GM23338 (cell line): ENCODE measurements around the gene HTT-AS. TPM values are rescaled to one million over a fixed set of nuclear protein-coding genes. Genes with fewer than 3 reads are reported as not detected.
"Not testable (repeated sequence)": the region's sequence is repeated elsewhere in the genome, so short reads cannot be mapped to it uniquely, and the experiment has no call there.

Source experiments
- ATAC-seq: fragments of 200-7000 bp; cut with Tn5 transposase; 3 replicates; pipeline ENCODE4 v1.9.1; 2020
- DNase-seq: peaks from one replicate; pipeline ENCODE4 v3.0.0-alpha.2; 2015; ENCODE audit warnings: low spot score
- H2AFZ ChIP-seq: fragments of 200-600 bp; sonication (generic); 2 replicates; pipeline ENCODE4 v1.8.0; 2016; ENCODE audit warnings: antibody characterized with exemption, mild to moderate bottlenecking, moderate library complexity
- H3F3A ChIP-seq: fragments of 200-600 bp; sonication (generic); replicated peaks from 2 replicates; pipeline ENCODE4 v1.8.0; 2017; ENCODE audit warnings: antibody characterized with exemption, mixed run types, low read depth
- H3K27ac ChIP-seq: fragments of 200-600 bp; sonication (generic); 2 replicates; pipeline ENCODE4 v1.6.1; 2016; ENCODE audit warnings: low read depth
- H3K27me3 ChIP-seq: fragments of 200-600 bp; sonication (generic); 2 replicates; pipeline ENCODE4 v1.8.0; 2016; ENCODE audit warnings: mild to moderate bottlenecking, mixed run types, moderate library complexity; ENCODE audit not compliant: insufficient read depth
- H3K36me3 ChIP-seq: fragments of 200-600 bp; sonication (generic); 2 replicates; pipeline ENCODE4 v1.8.0; 2016; ENCODE audit warnings: mild to moderate bottlenecking; ENCODE audit not compliant: insufficient read depth
- H3K4me1 ChIP-seq: fragments of 200-600 bp; sonication (generic); 2 replicates; pipeline ENCODE4 v1.8.0; 2016; ENCODE audit warnings: mild to moderate bottlenecking, moderate library complexity; ENCODE audit not compliant: insufficient read depth
- H3K4me2 ChIP-seq: fragments of 200-600 bp; sonication (generic); 2 replicates; pipeline ENCODE4 v1.7.1; 2017; ENCODE audit warnings: mixed run types
- H3K4me3 ChIP-seq: fragments of 200-600 bp; sonication (generic); 2 replicates; pipeline ENCODE4 v1.6.1; 2016; ENCODE audit warnings: mixed run types
- H3K79me2 ChIP-seq: fragments of 200-600 bp; sonication (generic); replicated peaks from 2 replicates; pipeline ENCODE4 v1.8.0; 2017; ENCODE audit warnings: mild to moderate bottlenecking; ENCODE audit not compliant: insufficient read depth
- H3K9me2 ChIP-seq: fragments of 200-600 bp; sonication (generic); 2 replicates; pipeline ENCODE4 v1.8.0; 2017; ENCODE audit not compliant: insufficient read depth
- H4K20me1 ChIP-seq: fragments of 200-600 bp; sonication (generic); replicated peaks from 2 replicates; pipeline ENCODE4 v1.8.0; 2017; ENCODE audit warnings: mild to moderate bottlenecking; ENCODE audit not compliant: insufficient read depth
- H3K27ac Mint-ChIP-seq: 2 replicates; pipeline ENCODE4 v1.8.0; 2020; ENCODE audit warnings: inconsistent platforms, mild to moderate bottlenecking, moderate library complexity, mixed read lengths
- H3K27me3 Mint-ChIP-seq: 3 replicates; pipeline ENCODE4 v1.8.0; 2022; ENCODE audit warnings: low read depth, mild to moderate bottlenecking, moderate library complexity, mixed read lengths, inconsistent platforms; ENCODE audit not compliant: insufficient read depth, poor library complexity
- H3K36me3 Mint-ChIP-seq: 3 replicates; pipeline ENCODE4 v1.8.0; 2021; ENCODE audit warnings: low read depth, mild to moderate bottlenecking, inconsistent platforms, moderate library complexity, mixed read lengths
- H3K4me1 Mint-ChIP-seq: 3 replicates; pipeline ENCODE4 v1.8.0; 2020; ENCODE audit warnings: mild to moderate bottlenecking, inconsistent platforms, mixed read lengths
- H3K4me3 Mint-ChIP-seq: 3 replicates; pipeline ENCODE4 v1.8.0; 2021; ENCODE audit warnings: moderate library complexity, mild to moderate bottlenecking, inconsistent platforms, mixed read lengths
- H3K9me3 Mint-ChIP-seq: 3 replicates; pipeline ENCODE4 v1.8.0; 2020; ENCODE audit warnings: moderate library complexity, mild to moderate bottlenecking, inconsistent platforms, mixed read lengths
- CREB1 ChIP-seq: fragments of 250-450 bp; sonication (Bioruptor Pico); IDR thresholded peaks from 2 replicates; pipeline ENCODE4 v1.5.0; 2020; ENCODE audit warnings: low read depth, mild to moderate bottlenecking, moderate library complexity
- CTCF ChIP-seq, 2 experiments: fragments of 200-600 bp in 1 of 2; sonication (generic) in 1 of 2; conservative IDR thresholded peaks; 2 replicates each; pipeline versions ENCODE4 v1.5.1 to v1.6.1; 2016 to 2017; ENCODE audit warnings: antibody characterized with exemption in 2 of 2, low read depth in 2 of 2, mild to moderate bottlenecking in 2 of 2, moderate library complexity in 1 of 2
- EZH2phosphoT487 ChIP-seq: fragments of 200-600 bp; sonication (generic); IDR thresholded peaks from one replicate; pipeline ENCODE4 v1.8.1; 2018; ENCODE audit warnings: antibody characterized with exemption; ENCODE audit not compliant: unreplicated experiment
- JUNB ChIP-seq: IDR thresholded peaks from one replicate; pipeline ENCODE4 v1.6.1; 2016; ENCODE audit warnings: antibody characterized with exemption; ENCODE audit not compliant: unreplicated experiment
- NANOG ChIP-seq: IDR thresholded peaks from 2 replicates; pipeline ENCODE4 v1.6.1; 2016; ENCODE audit warnings: antibody characterized with exemption, borderline replicate concordance
- POLR2AphosphoS5 ChIP-seq: IDR thresholded peaks from 2 replicates; pipeline ENCODE4 v1.6.1; 2016; ENCODE audit warnings: antibody characterized with exemption, low read depth
- STAT1 ChIP-seq: IDR thresholded peaks from one replicate; pipeline ENCODE4 v1.6.1; 2016; ENCODE audit warnings: antibody characterized with exemption; ENCODE audit not compliant: unreplicated experiment
- ZNF114 ChIP-seq: fragments of 250-450 bp; sonication (Bioruptor Pico); IDR thresholded peaks from 2 replicates; pipeline ENCODE4 v1.5.0; 2020; ENCODE audit warnings: mild to moderate bottlenecking, moderate library complexity
- polyA plus RNA-seq: library from polyadenylated mRNA; unstranded; fragments of >200 nt; fragmentation: Nextera tagmentation; extraction: Ambion mirVana; gene quantifications from 2 replicates; pipeline ENCODE4 v1.2.1, GENCODE V29; 2016
- total RNA-seq: library from RNA; depleted of rRNA; stranded (reverse); fragments of >200 nt; shearing (Covaris generic); gene quantifications from 2 replicates; pipeline ENCODE4 v1.2.3, GENCODE V29; 2014

Gene HTT-AS
- total and polyA plus RNA-seq, 2 experiments from 2014 or later, result not detected

DNA sequence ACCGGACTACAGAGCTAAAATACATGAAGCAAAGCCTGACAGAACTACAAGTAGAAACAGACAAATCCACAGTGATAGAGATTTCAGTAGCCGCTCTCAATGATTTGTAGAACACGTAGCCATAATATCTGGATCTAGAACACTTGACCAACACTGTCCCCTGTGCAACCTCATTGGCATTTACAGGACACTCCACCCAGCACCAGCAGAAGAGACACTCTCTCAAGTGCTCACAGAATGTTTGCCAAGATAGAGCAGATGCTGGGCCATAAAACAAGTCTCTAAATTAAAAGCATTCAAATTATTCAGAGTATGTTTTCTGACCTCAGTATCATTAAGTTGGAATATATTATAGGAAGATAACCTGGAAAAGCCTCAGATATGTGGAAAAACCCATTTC lies 21.9 kb upstream of the HTT-AS start (continued):
- TF ChIP-seq NANOG, result no peak
- TF ChIP-seq CREB1 (CRISPR knock-in tag), result no peak
- TF ChIP-seq CTCF (conservative IDR thresholded peaks at IDR 0.05; ENCODE audit: low read depth in 2 of 2), result no peak
- no peak for TF ChIP-seq EZH2phosphoT487

GRCh38 chr4:3094701-3095100 lies 20.4 kb upstream of the HTT-AS start:
- H3K27me3 Mint-ChIP-seq, DNase-seq, H3F3A ChIP-seq, H2AFZ ChIP-seq, H3K27ac Mint-ChIP-seq, H3K4me3 Mint-ChIP-seq, H3K4me1 ChIP-seq, H3K36me3 ChIP-seq, H3K4me3 ChIP-seq, H3K27me3 ChIP-seq, H3K9me2 ChIP-seq, H3K4me2 ChIP-seq, H3K4me1 Mint-ChIP-seq, ATAC-seq, H3K27ac ChIP-seq: not testable (repeated sequence)
- peaks cover 57% of the 10 kb centered on the region for H3K36me3 Mint-ChIP-seq
- Histone ChIP-seq H3K79me2 (peaks cover 39% of the 10 kb centered on the region), H4K20me1 (0 out of 2 replicates have a peak, but pooled peaks cover 12% of the 10 kb centered on the region)
- H3K9me3 Mint-ChIP-seq, result peaks cover 16% of the 10 kb centered on the region; the same call in 2 of the 3 replicates

GRCh38 chr4:3091464-3091863 lies 17.1 kb upstream of the HTT-AS start:
- Histone ChIP-seq H4K20me1 (peaks cover 20% of the 10 kb centered on the region), H3K27ac (no peak overlapping the region), H3K4me2 (no peak overlapping the region), H3K9me2 (no peaks in the 10 kb centered on the region), H3K36me3 (peaks cover 12% of the 10 kb centered on the region), H3K79me2 (peaks cover 33% of the 10 kb centered on the region), H3K4me3 (no peak overlapping the region), H3F3A (no peaks in the 10 kb centered on the region), H3K27me3 (no peaks in the 10 kb centered on the region), H3K4me1 (no peaks in the 10 kb centered on the region), H2AFZ (no peak overlapping the region)
- ATAC-seq, result no peak
- DNase-seq, result no peak
- Mint-ChIP-seq H3K4me1 (no peaks in the 10 kb centered on the region), H3K27ac (no peak overlapping the region), H3K9me3 (peaks cover 16% of the 10 kb centered on the region; the same call in 2 of the 3 replicates), H3K27me3 (peaks cover 4% of the 10 kb centered on the region), H3K36me3 (peaks cover 71% of the 10 kb centered on the region), H3K4me3 (no peak overlapping the region)
- TF ChIP-seq EZH2phosphoT487, result no peak
- no peak for TF ChIP-seq POLR2AphosphoS5
- no peak for TF ChIP-seq JUNB

- no peak overlapping the region for H3K27ac Mint-ChIP-seq
- no peak overlapping the region for H3K4me3 ChIP-seq
- no peak overlapping the region for H3K4me3 Mint-ChIP-seq
- no peak for DNase-seq
- no peaks in the 10 kb centered on the region for H3K9me3 Mint-ChIP-seq
- no peaks in the 10 kb centered on the region for H3F3A ChIP-seq
- H3K9me2 ChIP-seq, result no peaks in the 10 kb centered on the region
- no peaks in the 10 kb centered on the region for H3K4me1 ChIP-seq
- ATAC-seq, result no peak
- no peak overlapping the region for H3K27ac ChIP-seq
- peaks cover 73% of the 10 kb centered on the region for H3K79me2 ChIP-seq
- no peak overlapping the region for H2AFZ ChIP-seq
- H3K36me3 Mint-ChIP-seq, result peaks cover 38% of the 10 kb centered on the region
- no peaks in the 10 kb centered on the region for H3K27me3 ChIP-seq
- no peak overlapping the region for H3K4me2 ChIP-seq
- H3K27me3 Mint-ChIP-seq, result no peaks in the 10 kb centered on the region
- H3K36me3 ChIP-seq, result peaks cover 6% of the 10 kb centered on the region; the same call in 1 of the 2 replicates
- no peaks in the 10 kb centered on the region for H3K4me1 Mint-ChIP-seq
- H4K20me1 ChIP-seq, result peaks cover 40% of the 10 kb centered on the region
- TF ChIP-seq ZNF114 (CRISPR knock-in tag), result no peak
- no peak for TF ChIP-seq STAT1
These were observed 12.9 kb upstream of the HTT-AS start for GRCh38 chr4:3087115-3087797.
